Ureter (tissue), 1 donor: ENCODE measurements around the gene HS3ST4. TPM values are rescaled to one million over a fixed set of nuclear protein-coding genes. Genes with fewer than 3 reads are reported as not detected.

Experiments
- DNase-seq: peaks from one replicate; pipeline ENCODE4 v3.0.0-alpha.2; 2020; ENCODE audit warnings: low spot score
- total RNA-seq: library from RNA; stranded (reverse); gene quantifications from one replicate; pipeline ENCODE4 v1.2.4, GENCODE V29; 2023
- donor health status: DM: yes; HTN: yes; CAD: no.

HS3ST4 gene
- total RNA-seq, 1 donor from 2014 or later = not detected

GRCh38 chr16:26102369-26102768 lies 410.6 kb downstream of the HS3ST4 start:
- no peak for DNase-seq

GRCh38 chr16:26108836-26109505 lies 417.2 kb downstream of the HS3ST4 start:
- DNase-seq = no peak

- no peak for DNase-seq
Observed at GRCh38 chr16:26111900-26112299, 420.1 kb downstream of the HS3ST4 start.

- no peak for DNase-seq
Observed at GRCh38 chr16:26118575-26118974, 426.8 kb downstream of the HS3ST4 start.

GRCh38 chr16:26120729-26121128 lies 429.0 kb downstream of the HS3ST4 start:
- no peak for DNase-seq

DNA sequence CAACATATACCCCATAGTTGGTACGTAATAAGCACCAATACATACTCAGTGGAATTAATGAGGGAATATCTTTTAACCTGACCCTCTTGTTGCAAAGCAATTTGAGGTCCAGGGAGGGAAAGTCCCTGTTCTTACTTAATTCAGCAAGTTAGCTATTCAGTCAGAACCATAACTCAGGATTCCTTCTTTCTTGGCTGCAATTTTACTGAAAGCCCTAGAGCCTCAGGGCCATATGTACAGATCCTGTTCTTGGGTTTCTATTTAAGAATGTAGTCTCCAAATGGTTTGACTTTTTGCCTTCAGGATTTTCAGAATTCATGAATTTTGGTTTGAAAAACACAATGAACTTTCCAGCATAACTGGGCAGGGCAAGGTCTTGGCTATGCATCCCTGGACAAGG lies 436.5 kb downstream of the HS3ST4 start:
- no peak for DNase-seq

GRCh38 chr16:26129997-26130396 lies 438.2 kb downstream of the HS3ST4 start:
- no peak for DNase-seq

- no peak for DNase-seq
Observed at GRCh38 chr16:26133416-26134093, 441.8 kb downstream of the HS3ST4 start.

GRCh38 chr16:26134588-26134987 lies 442.8 kb downstream of the HS3ST4 start:
- no peak for DNase-seq

DNA sequence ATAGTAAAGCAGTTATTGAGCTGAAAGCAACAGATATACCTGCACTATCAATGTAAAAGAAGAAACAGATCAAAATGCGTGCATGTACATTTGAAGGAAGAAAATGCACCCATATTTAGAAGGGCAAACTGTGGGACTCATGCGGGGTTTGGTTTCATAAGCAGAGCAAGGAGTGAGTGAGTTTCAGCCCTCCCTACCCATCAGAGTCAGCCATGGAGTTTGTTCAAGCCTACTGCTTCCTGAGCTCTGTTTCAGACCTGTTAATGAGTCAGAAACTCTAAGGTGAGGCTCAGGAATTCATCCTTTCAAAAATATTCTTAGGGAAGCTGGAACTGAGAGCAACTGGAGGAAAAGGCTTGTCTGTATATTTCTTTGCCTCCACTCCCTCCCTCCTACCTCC lies 446.2 kb downstream of the HS3ST4 start:
- DNase-seq = no peak

- no peak for DNase-seq
Observed at GRCh38 chr16:26139091-26139490, 447.3 kb downstream of the HS3ST4 start.

GRCh38 chr16:26139884-26140283 lies 448.1 kb downstream of the HS3ST4 start:
- no peak for DNase-seq

GRCh38 chr16:26149364-26150190 lies 457.8 kb downstream of the HS3ST4 start:
- no peak for DNase-seq

- no peak for DNase-seq
Observed at GRCh38 chr16:26155221-26155620, 463.5 kb downstream of the HS3ST4 start.

- no peak for DNase-seq
Observed at GRCh38 chr16:26157319-26157718, 465.6 kb downstream of the HS3ST4 start.

DNA sequence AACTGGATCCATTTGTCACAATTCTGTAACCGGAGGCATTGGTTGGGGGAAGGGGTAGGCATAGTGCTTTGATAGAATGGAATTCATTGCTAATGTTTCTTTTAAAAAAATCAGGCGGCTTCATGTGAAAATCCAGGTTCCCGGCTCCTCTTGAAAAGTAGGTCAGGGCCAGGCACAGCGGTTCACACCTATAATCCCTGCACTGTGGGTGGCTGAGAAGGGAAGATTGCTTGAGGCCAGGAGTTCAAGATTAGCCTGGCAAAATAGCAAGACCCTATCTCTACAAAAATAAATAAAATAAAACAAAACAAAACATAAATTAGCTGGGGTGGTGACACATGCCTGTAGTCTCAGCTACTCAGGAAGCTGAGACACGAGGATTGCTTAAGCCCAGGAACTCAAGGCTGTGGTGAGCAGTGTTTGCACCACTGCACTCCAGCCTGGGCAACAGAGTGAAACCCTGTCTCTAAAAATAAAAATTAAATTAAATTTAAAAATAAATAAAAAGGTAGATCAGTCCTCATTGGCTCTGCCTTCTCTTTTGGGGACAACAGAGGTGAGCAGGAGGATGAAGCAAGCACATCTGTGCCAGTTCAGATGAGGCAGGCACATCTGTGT lies 466.5 kb downstream of the HS3ST4 start:
- no peak for DNase-seq

GRCh38 chr16:26161461-26162180 lies 469.9 kb downstream of the HS3ST4 start:
- no peak for DNase-seq

GRCh38 chr16:26169473-26169872 lies 477.7 kb downstream of the HS3ST4 start:
- no peak for DNase-seq

DNA sequence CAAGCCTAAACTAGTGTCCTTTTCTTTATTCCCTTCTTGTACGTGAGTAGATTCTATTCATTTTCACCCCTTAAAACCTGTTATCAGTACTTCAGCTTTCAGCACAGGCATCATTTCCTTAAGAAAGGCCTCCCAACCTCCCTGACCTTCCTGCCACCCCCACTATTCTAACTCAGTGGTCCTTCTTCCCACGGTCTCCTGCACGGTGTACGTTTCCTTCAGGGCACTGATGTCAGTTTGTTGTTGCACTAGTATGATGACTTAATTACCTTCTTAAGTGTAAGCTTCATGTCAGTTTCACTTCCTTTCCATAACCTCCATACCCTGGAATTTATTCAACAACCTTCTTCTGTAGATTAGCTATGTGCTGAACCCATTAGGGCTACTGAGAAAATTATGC lies 484.2 kb downstream of the HS3ST4 start:
- DNase-seq = no peak

DNA sequence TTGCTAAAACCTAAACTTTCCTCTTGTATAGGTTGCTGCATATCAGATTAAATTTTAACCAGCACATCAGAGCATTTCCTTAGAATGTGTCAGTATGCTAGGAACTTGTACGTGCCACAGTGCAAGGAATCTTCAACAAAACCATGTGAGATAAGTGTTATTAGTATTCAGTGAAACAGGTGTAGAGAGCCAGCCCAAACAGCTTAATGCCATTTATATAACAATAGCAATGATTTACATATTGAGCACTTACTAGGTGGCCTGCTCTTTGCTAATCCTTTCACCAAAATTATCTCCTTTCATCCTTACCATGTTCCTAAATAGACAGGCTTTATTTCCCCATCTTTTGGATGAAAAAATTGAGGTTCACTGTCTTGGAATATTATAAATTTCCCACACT lies 485.7 kb downstream of the HS3ST4 start:
- DNase-seq = no peak

GRCh38 chr16:26178298-26178697 lies 486.5 kb downstream of the HS3ST4 start:
- no peak for DNase-seq
